Ishikawa (cell line): ENCODE results near the gene KCNQ5.

Source experiments
- NFIC ChIP-seq: IDR thresholded peaks from 2 replicates; pipeline ENCODE4 v1.6.1; 2012
- TAF1 ChIP-seq: IDR thresholded peaks from 2 replicates; pipeline ENCODE4 v1.6.1; 2012; ENCODE audit warnings: low read depth, mild to moderate bottlenecking
- TF ChIP-seq, protein P1 (sequence below): IDR thresholded peaks from 2 replicates; pipeline ENCODE4 v1.6.1; 2012; ENCODE audit warnings: low read depth, mild to moderate bottlenecking

DNA sequence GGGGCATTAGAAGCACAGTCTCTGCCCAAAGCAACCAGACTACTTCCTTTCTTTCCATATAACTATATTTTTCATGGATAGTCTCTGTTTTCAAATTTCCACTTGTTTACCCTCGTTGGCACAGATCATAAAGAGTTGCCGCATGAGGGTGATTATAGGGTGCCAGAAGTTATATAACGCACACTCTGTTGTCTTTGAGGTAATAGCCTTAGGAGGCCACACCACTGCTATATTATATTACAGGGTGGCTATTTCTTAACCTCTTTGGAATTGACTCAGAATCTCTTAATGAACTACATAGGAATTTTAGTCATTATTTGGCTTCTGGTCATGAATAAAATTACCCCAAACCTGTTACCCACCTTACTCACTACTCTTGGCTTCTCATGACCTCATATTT is 43.7 kb downstream of the KCNQ5 start:
- TF ChIP-seq TAF1 (no peak), NFIC (no peak)
- TF ChIP-seq, protein P1, sequence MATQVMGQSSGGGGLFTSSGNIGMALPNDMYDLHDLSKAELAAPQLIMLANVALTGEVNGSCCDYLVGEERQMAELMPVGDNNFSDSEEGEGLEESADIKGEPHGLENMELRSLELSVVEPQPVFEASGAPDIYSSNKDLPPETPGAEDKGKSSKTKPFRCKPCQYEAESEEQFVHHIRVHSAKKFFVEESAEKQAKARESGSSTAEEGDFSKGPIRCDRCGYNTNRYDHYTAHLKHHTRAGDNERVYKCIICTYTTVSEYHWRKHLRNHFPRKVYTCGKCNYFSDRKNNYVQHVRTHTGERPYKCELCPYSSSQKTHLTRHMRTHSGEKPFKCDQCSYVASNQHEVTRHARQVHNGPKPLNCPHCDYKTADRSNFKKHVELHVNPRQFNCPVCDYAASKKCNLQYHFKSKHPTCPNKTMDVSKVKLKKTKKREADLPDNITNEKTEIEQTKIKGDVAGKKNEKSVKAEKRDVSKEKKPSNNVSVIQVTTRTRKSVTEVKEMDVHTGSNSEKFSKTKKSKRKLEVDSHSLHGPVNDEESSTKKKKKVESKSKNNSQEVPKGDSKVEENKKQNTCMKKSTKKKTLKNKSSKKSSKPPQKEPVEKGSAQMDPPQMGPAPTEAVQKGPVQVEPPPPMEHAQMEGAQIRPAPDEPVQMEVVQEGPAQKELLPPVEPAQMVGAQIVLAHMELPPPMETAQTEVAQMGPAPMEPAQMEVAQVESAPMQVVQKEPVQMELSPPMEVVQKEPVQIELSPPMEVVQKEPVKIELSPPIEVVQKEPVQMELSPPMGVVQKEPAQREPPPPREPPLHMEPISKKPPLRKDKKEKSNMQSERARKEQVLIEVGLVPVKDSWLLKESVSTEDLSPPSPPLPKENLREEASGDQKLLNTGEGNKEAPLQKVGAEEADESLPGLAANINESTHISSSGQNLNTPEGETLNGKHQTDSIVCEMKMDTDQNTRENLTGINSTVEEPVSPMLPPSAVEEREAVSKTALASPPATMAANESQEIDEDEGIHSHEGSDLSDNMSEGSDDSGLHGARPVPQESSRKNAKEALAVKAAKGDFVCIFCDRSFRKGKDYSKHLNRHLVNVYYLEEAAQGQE = no peak
